GM23338 (cell line): Measurements from ENCODE around the gene ARRDC5.

Experiments used
- CREB1 ChIP-seq: fragments of 250-450 bp; sonication (Bioruptor Pico); IDR thresholded peaks from 2 replicates; pipeline ENCODE4 v1.5.0; 2020; ENCODE audit warnings: low read depth, mild to moderate bottlenecking, moderate library complexity
- EZH2 ChIP-seq: fragments of 200-600 bp; sonication (generic); IDR thresholded peaks from one replicate; pipeline ENCODE4 v1.8.0; 2017; ENCODE audit warnings: antibody characterized with exemption, mild to moderate bottlenecking, low read depth; ENCODE audit not compliant: unreplicated experiment
- EZH2phosphoT487 ChIP-seq: fragments of 200-600 bp; sonication (generic); IDR thresholded peaks from one replicate; pipeline ENCODE4 v1.8.1; 2018; ENCODE audit warnings: antibody characterized with exemption; ENCODE audit not compliant: unreplicated experiment
- JUNB ChIP-seq: IDR thresholded peaks from one replicate; pipeline ENCODE4 v1.6.1; 2016; ENCODE audit warnings: antibody characterized with exemption; ENCODE audit not compliant: unreplicated experiment
- POLR2AphosphoS5 ChIP-seq: IDR thresholded peaks from 2 replicates; pipeline ENCODE4 v1.6.1; 2016; ENCODE audit warnings: antibody characterized with exemption, low read depth
- TF ChIP-seq, protein P1 (sequence below), 2 experiments: fragments of 200-600 bp in 1 of 2; sonication (generic) in 1 of 2; conservative IDR thresholded peaks; 2 replicates each; pipeline versions ENCODE4 v1.5.1 to v1.6.1; 2016 to 2017; ENCODE audit warnings: antibody characterized with exemption in 2 of 2, low read depth in 2 of 2, mild to moderate bottlenecking in 2 of 2, moderate library complexity in 1 of 2
- TF ChIP-seq, protein P2 (sequence below): IDR thresholded peaks from one replicate; pipeline ENCODE4 v1.6.1; 2018; ENCODE audit warnings: antibody characterized with exemption; ENCODE audit not compliant: unreplicated experiment
- TF ChIP-seq, protein P3 (sequence below): fragments of 250-450 bp; sonication (Bioruptor Pico); IDR thresholded peaks from 2 replicates; pipeline ENCODE4 v1.5.0; 2020; ENCODE audit warnings: mild to moderate bottlenecking, moderate library complexity

DNA sequence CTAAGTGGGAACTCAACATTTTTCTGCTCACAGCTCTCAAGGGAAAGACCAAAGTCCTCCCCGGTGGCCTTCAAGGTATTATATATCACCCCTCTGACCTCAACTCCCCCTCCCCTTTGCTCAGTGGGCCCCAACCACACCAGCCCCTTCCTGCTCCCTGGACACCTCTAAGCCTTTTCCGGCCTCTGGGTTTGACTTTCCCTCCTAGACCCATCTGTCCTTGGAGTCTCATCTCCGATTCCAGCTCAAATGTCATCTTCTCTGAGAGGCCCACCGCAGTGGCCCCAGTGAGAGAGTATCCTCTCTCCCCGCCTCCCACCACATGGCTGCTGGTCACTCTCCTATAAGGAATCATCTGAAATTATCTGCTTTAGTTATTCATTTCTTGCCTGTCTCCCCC lies 5.7 kb upstream of the ARRDC5 start:
- TF ChIP-seq, protein P1, sequence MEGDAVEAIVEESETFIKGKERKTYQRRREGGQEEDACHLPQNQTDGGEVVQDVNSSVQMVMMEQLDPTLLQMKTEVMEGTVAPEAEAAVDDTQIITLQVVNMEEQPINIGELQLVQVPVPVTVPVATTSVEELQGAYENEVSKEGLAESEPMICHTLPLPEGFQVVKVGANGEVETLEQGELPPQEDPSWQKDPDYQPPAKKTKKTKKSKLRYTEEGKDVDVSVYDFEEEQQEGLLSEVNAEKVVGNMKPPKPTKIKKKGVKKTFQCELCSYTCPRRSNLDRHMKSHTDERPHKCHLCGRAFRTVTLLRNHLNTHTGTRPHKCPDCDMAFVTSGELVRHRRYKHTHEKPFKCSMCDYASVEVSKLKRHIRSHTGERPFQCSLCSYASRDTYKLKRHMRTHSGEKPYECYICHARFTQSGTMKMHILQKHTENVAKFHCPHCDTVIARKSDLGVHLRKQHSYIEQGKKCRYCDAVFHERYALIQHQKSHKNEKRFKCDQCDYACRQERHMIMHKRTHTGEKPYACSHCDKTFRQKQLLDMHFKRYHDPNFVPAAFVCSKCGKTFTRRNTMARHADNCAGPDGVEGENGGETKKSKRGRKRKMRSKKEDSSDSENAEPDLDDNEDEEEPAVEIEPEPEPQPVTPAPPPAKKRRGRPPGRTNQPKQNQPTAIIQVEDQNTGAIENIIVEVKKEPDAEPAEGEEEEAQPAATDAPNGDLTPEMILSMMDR (conservative IDR thresholded peaks at IDR 0.05; ENCODE audit: low read depth in 2 of 2): no peak
- TF ChIP-seq, protein P2, sequence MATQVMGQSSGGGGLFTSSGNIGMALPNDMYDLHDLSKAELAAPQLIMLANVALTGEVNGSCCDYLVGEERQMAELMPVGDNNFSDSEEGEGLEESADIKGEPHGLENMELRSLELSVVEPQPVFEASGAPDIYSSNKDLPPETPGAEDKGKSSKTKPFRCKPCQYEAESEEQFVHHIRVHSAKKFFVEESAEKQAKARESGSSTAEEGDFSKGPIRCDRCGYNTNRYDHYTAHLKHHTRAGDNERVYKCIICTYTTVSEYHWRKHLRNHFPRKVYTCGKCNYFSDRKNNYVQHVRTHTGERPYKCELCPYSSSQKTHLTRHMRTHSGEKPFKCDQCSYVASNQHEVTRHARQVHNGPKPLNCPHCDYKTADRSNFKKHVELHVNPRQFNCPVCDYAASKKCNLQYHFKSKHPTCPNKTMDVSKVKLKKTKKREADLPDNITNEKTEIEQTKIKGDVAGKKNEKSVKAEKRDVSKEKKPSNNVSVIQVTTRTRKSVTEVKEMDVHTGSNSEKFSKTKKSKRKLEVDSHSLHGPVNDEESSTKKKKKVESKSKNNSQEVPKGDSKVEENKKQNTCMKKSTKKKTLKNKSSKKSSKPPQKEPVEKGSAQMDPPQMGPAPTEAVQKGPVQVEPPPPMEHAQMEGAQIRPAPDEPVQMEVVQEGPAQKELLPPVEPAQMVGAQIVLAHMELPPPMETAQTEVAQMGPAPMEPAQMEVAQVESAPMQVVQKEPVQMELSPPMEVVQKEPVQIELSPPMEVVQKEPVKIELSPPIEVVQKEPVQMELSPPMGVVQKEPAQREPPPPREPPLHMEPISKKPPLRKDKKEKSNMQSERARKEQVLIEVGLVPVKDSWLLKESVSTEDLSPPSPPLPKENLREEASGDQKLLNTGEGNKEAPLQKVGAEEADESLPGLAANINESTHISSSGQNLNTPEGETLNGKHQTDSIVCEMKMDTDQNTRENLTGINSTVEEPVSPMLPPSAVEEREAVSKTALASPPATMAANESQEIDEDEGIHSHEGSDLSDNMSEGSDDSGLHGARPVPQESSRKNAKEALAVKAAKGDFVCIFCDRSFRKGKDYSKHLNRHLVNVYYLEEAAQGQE: no peak
- TF ChIP-seq EZH2 (no peak), CREB1 (CRISPR knock-in tag) (no peak), POLR2AphosphoS5 (no peak), EZH2phosphoT487 (no peak), JUNB (no peak)
- TF ChIP-seq, protein P3, sequence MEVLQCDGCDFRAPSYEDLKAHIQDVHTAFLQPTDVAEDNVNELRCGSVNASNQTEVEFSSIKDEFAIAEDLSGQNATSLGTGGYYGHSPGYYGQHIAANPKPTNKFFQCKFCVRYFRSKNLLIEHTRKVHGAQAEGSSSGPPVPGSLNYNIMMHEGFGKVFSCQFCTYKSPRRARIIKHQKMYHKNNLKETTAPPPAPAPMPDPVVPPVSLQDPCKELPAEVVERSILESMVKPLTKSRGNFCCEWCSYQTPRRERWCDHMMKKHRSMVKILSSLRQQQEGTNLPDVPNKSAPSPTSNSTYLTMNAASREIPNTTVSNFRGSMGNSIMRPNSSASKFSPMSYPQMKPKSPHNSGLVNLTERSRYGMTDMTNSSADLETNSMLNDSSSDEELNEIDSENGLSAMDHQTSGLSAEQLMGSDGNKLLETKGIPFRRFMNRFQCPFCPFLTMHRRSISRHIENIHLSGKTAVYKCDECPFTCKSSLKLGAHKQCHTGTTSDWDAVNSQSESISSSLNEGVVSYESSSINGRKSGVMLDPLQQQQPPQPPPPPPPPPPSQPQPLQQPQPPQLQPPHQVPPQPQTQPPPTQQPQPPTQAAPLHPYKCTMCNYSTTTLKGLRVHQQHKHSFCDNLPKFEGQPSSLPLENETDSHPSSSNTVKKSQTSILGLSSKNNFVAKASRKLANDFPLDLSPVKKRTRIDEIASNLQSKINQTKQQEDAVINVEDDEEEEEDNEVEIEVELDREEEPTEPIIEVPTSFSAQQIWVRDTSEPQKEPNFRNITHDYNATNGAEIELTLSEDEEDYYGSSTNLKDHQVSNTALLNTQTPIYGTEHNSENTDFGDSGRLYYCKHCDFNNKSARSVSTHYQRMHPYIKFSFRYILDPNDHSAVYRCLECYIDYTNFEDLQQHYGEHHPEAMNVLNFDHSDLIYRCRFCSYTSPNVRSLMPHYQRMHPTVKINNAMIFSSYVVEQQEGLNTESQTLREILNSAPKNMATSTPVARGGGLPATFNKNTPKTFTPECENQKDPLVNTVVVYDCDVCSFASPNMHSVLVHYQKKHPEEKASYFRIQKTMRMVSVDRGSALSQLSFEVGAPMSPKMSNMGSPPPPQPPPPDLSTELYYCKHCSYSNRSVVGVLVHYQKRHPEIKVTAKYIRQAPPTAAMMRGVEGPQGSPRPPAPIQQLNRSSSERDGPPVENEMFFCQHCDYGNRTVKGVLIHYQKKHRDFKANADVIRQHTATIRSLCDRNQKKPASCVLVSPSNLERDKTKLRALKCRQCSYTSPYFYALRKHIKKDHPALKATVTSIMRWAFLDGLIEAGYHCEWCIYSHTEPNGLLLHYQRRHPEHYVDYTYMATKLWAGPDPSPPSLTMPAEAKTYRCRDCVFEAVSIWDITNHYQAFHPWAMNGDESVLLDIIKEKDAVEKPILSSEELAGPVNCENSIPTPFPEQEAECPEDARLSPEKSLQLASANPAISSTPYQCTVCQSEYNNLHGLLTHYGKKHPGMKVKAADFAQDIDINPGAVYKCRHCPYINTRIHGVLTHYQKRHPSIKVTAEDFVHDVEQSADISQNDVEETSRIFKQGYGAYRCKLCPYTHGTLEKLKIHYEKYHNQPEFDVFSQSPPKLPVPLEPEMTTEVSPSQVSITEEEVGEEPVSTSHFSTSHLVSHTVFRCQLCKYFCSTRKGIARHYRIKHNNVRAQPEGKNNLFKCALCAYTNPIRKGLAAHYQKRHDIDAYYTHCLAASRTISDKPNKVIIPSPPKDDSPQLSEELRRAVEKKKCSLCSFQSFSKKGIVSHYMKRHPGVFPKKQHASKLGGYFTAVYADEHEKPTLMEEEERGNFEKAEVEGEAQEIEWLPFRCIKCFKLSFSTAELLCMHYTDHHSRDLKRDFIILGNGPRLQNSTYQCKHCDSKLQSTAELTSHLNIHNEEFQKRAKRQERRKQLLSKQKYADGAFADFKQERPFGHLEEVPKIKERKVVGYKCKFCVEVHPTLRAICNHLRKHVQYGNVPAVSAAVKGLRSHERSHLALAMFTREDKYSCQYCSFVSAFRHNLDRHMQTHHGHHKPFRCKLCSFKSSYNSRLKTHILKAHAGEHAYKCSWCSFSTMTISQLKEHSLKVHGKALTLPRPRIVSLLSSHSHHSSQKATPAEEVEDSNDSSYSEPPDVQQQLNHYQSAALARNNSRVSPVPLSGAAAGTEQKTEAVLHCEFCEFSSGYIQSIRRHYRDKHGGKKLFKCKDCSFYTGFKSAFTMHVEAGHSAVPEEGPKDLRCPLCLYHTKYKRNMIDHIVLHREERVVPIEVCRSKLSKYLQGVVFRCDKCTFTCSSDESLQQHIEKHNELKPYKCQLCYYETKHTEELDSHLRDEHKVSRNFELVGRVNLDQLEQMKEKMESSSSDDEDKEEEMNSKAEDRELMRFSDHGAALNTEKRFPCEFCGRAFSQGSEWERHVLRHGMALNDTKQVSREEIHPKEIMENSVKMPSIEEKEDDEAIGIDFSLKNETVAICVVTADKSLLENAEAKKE (CRISPR knock-in tag): no peak
